HepG2 (cell line): ENCODE data around the gene ADCYAP1R1. TPM values are rescaled to one million over a fixed set of nuclear protein-coding genes. Genes with fewer than 3 reads are reported as not detected.
"Not testable (repeated sequence)": the region's sequence is repeated elsewhere in the genome, so short reads cannot be mapped to it uniquely, and the experiment has no call there.

Source experiments
- ATAC-seq: fragments of 200-7000 bp; cut with Tn5 transposase; 3 replicates; pipeline ENCODE4 v1.9.1; 2020; ENCODE audit warnings: mild to moderate bottlenecking, moderate library complexity
- BruUV-seq: library from RNA; stranded (reverse); fragments of 400-500 nt; replicated peaks from 2 replicates; lab custom pipeline; 2021; lab: Mats Ljungman, UMichigan
- CTCF ChIA-PET: fragments of 300-600 bp; formaldehyde crosslinking; extraction: SDS; loops from one replicate; lab custom pipeline; 2021; ENCODE audit warnings: low total read pairs, inconsistent platforms, low intra/inter-chr PET ratio; lab: Yijun Ruan, JAX
- POLR2A ChIA-PET: fragments of 350-600 bp; sonication (Branson Sonifier 250); formaldehyde crosslinking; loops from one replicate; lab custom pipeline; 2020; ENCODE audit warnings: antibody characterized with exemption, inconsistent platforms; lab: Yijun Ruan, JAX
- DNase-seq: peaks from one replicate; pipeline ENCODE4 v3.0.0-alpha.2; 2015; ENCODE audit warnings: low spot score
- FAIRE-seq: peaks from 3 replicates; lab custom pipeline; 2011; peaks lifted over from hg19 to GRCh38; lab: Jason Lieb, UNC
- H2AFZ ChIP-seq: one replicate; pipeline ENCODE4 v1.6.1; 2011; ENCODE audit warnings: low read length, inconsistent platforms
- H3K27ac ChIP-seq: fragments of 300-600 bp; 3 replicates; pipeline ENCODE4 v1.8.0; 2011; ENCODE audit warnings: mixed run types, mild to moderate bottlenecking, mixed read lengths, low read length, inconsistent platforms; ENCODE audit not compliant: insufficient read depth; ENCODE audit errors: extremely low read length
- H3K27me3 ChIP-seq, 2 experiments: fragments of 200-600 bp in 1 of 2; 2 replicates in 1 of 2; 3 replicates in 1 of 2; pipeline versions ENCODE4 v1.6.0 to v1.8.0; 2011; ENCODE audit warnings: low read length in 2 of 2, mild to moderate bottlenecking in 2 of 2, moderate library complexity in 2 of 2, inconsistent platforms in 1 of 2; ENCODE audit not compliant: insufficient read depth in 2 of 2, control insufficient read depth in 1 of 2
- H3K36me3 ChIP-seq, 2 experiments: fragments of 200-600 bp in 1 of 2; replicated peaks in 1 of 2; 2 replicates in 1 of 2; 3 replicates in 1 of 2; pipeline versions ENCODE4 v1.5.1 to v1.8.0; 2011; ENCODE audit warnings: low read length in 2 of 2, inconsistent platforms in 1 of 2; ENCODE audit not compliant: insufficient read depth in 2 of 2, control insufficient read depth in 1 of 2
- H3K4me1 ChIP-seq: 2 replicates; pipeline ENCODE4 v1.5.1; 2012; ENCODE audit warnings: low read length, inconsistent platforms; ENCODE audit not compliant: insufficient read depth
- H3K4me2 ChIP-seq: 2 replicates; pipeline ENCODE4 v1.6.0; 2011; ENCODE audit warnings: low read depth, low read length, inconsistent platforms
- H3K4me3 ChIP-seq, 3 experiments: fragments of 200-600 bp in 1 of 3; sonication (generic), shearing (Covaris generic) in 1 of 3; replicated peaks in 1 of 3; 2 replicates each; pipeline ENCODE4 v1.5.1; 2011 to 2016; ENCODE audit warnings: low read length in 3 of 3, inconsistent platforms in 2 of 3, low read depth in 2 of 3, mild to moderate bottlenecking in 2 of 3, control low read depth in 1 of 3, mixed read lengths in 1 of 3; ENCODE audit not compliant: insufficient read depth in 1 of 3
- H3K79me2 ChIP-seq: one replicate; pipeline ENCODE4 v1.6.1; 2011; ENCODE audit warnings: low read length, inconsistent platforms; ENCODE audit not compliant: insufficient read depth
- H3K9ac ChIP-seq: 2 replicates; pipeline ENCODE4 v1.6.0; 2011; ENCODE audit warnings: mild to moderate bottlenecking, low read depth, low read length, inconsistent platforms; ENCODE audit not compliant: insufficient read depth
- H3K9me3 ChIP-seq: 2 replicates; pipeline ENCODE4 v1.5.1; 2012; ENCODE audit warnings: mild to moderate bottlenecking, low read length
- H4K20me1 ChIP-seq: 2 replicates; pipeline ENCODE4 v1.6.0; 2011; ENCODE audit warnings: inconsistent platforms, mild to moderate bottlenecking, low read length, moderate library complexity; ENCODE audit not compliant: insufficient read depth
- REXO4 ChIP-seq: sonication (generic); formaldehyde crosslinking; IDR thresholded peaks from 2 replicates; pipeline ENCODE4 v1.8.0; 2022; ENCODE audit warnings: missing genetic modification reagents, mild to moderate bottlenecking, borderline replicate concordance
- ZNF317 ChIP-seq: sonication (generic); formaldehyde crosslinking; IDR thresholded peaks from 2 replicates; pipeline ENCODE4 v1.5.0; 2020; ENCODE audit warnings: mild to moderate bottlenecking, missing genetic modification reagents
- ZNF629 ChIP-seq: sonication (generic); formaldehyde crosslinking; conservative IDR thresholded peaks from 2 replicates; pipeline ENCODE4 v1.5.0; 2020; ENCODE audit warnings: missing genetic modification reagents
- ZSCAN22 ChIP-seq: sonication (generic); formaldehyde crosslinking; IDR thresholded peaks from 2 replicates; pipeline ENCODE4 v1.4.0; 2020; ENCODE audit warnings: mild to moderate bottlenecking, missing genetic modification reagents
- WGBS: methylation state at CpG from one replicate; pipeline ENCODE4 v1.1.6; 2017; ENCODE audit warnings: low lambda C conversion rate; 5-methylcytosine and 5-hydroxymethylcytosine counted together
- in situ Hi-C: cut with HindIII; loops from 2 replicates; pipeline ENCODE4 v1.10.0; 2017; ENCODE audit warnings: low pct_unique_long_range_greater_than_20kb; ENCODE audit not compliant: extremely low pct_ligation_motif_present
- intact Hi-C: fragments of 100-400 bp; cut with micrococcal nuclease; formaldehyde crosslinking; loops from one replicate; pipeline ENCODE4 v1.10.0; 2022; ENCODE audit not compliant: unreplicated experiment
- polyA plus RNA-seq, 8 experiments: library from polyadenylated mRNA; depleted of rRNA in 3 of 8; stranded (reverse) in 7 of 8; unstranded in 1 of 8; fragments of >200 nt; fragmentation: Illumina TruSeq in 4 of 8; extraction: Trizol in 4 of 8; gene quantifications; 2 replicates each; pipeline versions ENCODE4 v1.2.1 to v1.2.3, GENCODE V29; 2011 to 2016; ENCODE audit warnings: low read depth in 4 of 8, missing spikeins in 1 of 8, mixed read lengths in 1 of 8; ENCODE audit not compliant: insufficient read depth in 1 of 8
- total RNA-seq, 5 experiments: library from RNA; depleted of rRNA; stranded (reverse); fragments of >200 nt; fragmentation: Illumina TruSeq; extraction: Trizol; gene quantifications; 2 replicates each; pipeline ENCODE4 v1.2.3, GENCODE V29; 2016; ENCODE audit warnings: low read depth in 1 of 5
- TF ChIP-seq, protein P1 (sequence below): IDR thresholded peaks from 2 replicates; pipeline ENCODE4 v1.6.1; 2016; ENCODE audit warnings: missing compliant biosample characterization, missing genetic modification reagents, borderline replicate concordance

Gene ADCYAP1R1
- total and polyA plus RNA-seq, 2 of the 13 experiments (the other 11 are each of a cell fraction or from before 2014, with no cell fraction given): not detected

DNA sequence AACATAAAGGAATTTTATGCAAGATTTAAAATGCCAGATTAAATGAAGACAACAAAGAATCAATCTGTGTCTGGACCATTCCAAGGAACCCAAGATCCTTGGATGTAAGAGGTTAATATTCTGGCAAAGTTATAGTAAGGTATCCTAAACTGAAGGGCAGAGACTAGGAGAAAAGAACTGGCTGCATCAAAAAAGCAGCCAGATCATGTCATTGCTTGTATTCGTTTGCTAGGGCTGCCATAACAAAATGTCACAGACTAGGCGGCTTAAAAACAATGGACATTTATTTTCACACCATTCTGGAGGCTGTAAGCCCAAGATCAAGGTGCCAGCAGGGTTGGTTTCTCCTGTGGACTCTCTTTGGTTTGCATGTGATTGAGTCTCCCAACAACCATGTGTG lies 99.7 kb downstream of the ADCYAP1R1 start:
- Histone ChIP-seq H3K9me3 (no peaks in the 10 kb centered on the region), H2AFZ (no peak overlapping the region), H3K9ac (no peak overlapping the region), H3K4me1 (no peaks in the 10 kb centered on the region), H3K27me3 (no peaks in the 10 kb centered on the region), H3K36me3 (no peaks in the 10 kb centered on the region), H4K20me1 (no peaks in the 10 kb centered on the region), H3K79me2 (no peaks in the 10 kb centered on the region), H3K4me3 (no peak overlapping the region), H3K27ac (no peak overlapping the region), H3K4me2 (no peak overlapping the region)
- intact Hi-C loops (no loop called here), in situ Hi-C loops (no loop called here)
- no peak for DNase-seq
- ChIA-PET CTCF (no interaction called here), POLR2A (no interaction called here)
- 0% methylated on average over 2 of the region's 2 CpGs for WGBS
- FAIRE-seq: no peak
- ATAC-seq: no peak
- TF ChIP-seq ZNF317 (CRISPR knock-in tag): no peak
- no peak for TF ChIP-seq REXO4 (CRISPR knock-in tag)
- TF ChIP-seq ZSCAN22 (CRISPR knock-in tag): no peak
- TF ChIP-seq ZNF629 (CRISPR knock-in tag): no peak
- TF ChIP-seq, protein P1, sequence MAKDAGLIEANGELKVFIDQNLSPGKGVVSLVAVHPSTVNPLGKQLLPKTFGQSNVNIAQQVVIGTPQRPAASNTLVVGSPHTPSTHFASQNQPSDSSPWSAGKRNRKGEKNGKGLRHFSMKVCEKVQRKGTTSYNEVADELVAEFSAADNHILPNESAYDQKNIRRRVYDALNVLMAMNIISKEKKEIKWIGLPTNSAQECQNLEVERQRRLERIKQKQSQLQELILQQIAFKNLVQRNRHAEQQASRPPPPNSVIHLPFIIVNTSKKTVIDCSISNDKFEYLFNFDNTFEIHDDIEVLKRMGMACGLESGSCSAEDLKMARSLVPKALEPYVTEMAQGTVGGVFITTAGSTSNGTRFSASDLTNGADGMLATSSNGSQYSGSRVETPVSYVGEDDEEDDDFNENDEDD: no peak
- no TSS peak for BruUV-seq

DNA sequence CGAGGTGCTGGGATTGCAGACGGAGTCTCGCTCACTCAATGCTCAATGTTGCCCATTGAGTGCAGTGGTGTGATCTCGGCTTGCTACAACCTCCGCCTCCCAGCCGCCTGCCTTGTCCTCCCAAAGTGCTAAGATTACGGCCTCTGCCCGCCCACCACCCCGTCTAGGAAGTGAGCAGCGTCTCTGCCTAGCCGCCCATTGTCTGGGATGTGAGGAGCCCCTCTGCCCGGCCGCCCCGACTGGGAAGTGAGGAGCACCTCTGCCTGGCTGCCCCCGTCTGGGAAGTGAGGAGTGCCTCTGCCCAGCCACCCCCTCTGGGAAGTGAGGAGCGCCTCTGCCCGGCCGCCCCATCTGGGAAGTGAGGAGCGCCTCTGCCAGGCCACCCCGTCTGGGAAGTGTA lies 101.2 kb downstream of the ADCYAP1R1 start:
- H3K4me2 ChIP-seq, CTCF ChIA-PET, POLR2A ChIA-PET, H3K9ac ChIP-seq, H3K4me3 ChIP-seq, BruUV-seq, H3K4me1 ChIP-seq, intact Hi-C loops, H3K79me2 ChIP-seq, H2AFZ ChIP-seq, FAIRE-seq, ATAC-seq, H4K20me1 ChIP-seq, H3K9me3 ChIP-seq, H3K27ac ChIP-seq, DNase-seq, in situ Hi-C loops, H3K36me3 ChIP-seq, H3K27me3 ChIP-seq: not testable (repeated sequence)
- 49% methylated on average over 14 of the region's 20 CpGs for WGBS
